ENCODE results near the gene MINDY4.

The MINDY4 gene

GRCh38 chr7:30934732-30935568, 163.7 kb downstream of the MINDY4 start:
- Histone ChIP-seq H3K27ac (no peak overlapping the region), H3K4me1 (ENCODE audit: low read depth, poor library complexity, severe bottlenecking) (peaks cover 10% of the 10 kb centered on the region), H3K4me3 (IDR thresholded peaks at IDR 0.05; ENCODE audit: insufficient read depth, low read depth, low read length) (no peak overlapping the region), H3K27me3 (ENCODE audit: insufficient read depth, low read depth) (no peaks in the 10 kb centered on the region; the same call in 1 of the 2 replicates), H3K4me2 (no peak overlapping the region), H2AFZ (ENCODE audit: low read depth) (no peak overlapping the region), H3K79me2 (ENCODE audit: insufficient read depth, low read depth) (no peaks in the 10 kb centered on the region), H3K9ac (no peak overlapping the region), H3K36me3 (ENCODE audit: insufficient read depth) (no peaks in the 10 kb centered on the region), H4K20me1 (ENCODE audit: insufficient read depth) (no peaks in the 10 kb centered on the region)
- TF ChIP-seq CTCF (conservative IDR thresholded peaks at IDR 0.05; ENCODE audit: low read depth, low read length) = no peak

GRCh38 chr7:30935569-30935877, 164.3 kb downstream of the MINDY4 start:
- Histone ChIP-seq H4K20me1 (ENCODE audit: insufficient read depth) (no peaks in the 10 kb centered on the region), H3K79me2 (ENCODE audit: insufficient read depth, low read depth) (no peaks in the 10 kb centered on the region), H3K36me3 (ENCODE audit: insufficient read depth) (no peaks in the 10 kb centered on the region), H3K27ac (no peak overlapping the region), H3K4me3 (IDR thresholded peaks at IDR 0.05; ENCODE audit: insufficient read depth, low read depth, low read length) (no peak overlapping the region), H2AFZ (ENCODE audit: low read depth) (no peak overlapping the region), H3K27me3 (ENCODE audit: insufficient read depth, low read depth) (no peaks in the 10 kb centered on the region; the same call in 1 of the 2 replicates), H3K9ac (no peak overlapping the region), H3K4me1 (ENCODE audit: low read depth, poor library complexity, severe bottlenecking) (peaks cover 10% of the 10 kb centered on the region), H3K4me2 (no peak overlapping the region)
- no peak for TF ChIP-seq CTCF (conservative IDR thresholded peaks at IDR 0.05; ENCODE audit: low read depth, low read length)

GRCh38 chr7:30936650-30937245, 165.5 kb downstream of the MINDY4 start:
- Histone ChIP-seq H3K4me2 (no peak overlapping the region), H4K20me1 (ENCODE audit: insufficient read depth) (no peaks in the 10 kb centered on the region), H2AFZ (ENCODE audit: low read depth) (no peak overlapping the region), H3K4me1 (ENCODE audit: low read depth, poor library complexity, severe bottlenecking) (peaks cover 10% of the 10 kb centered on the region), H3K27me3 (ENCODE audit: insufficient read depth, low read depth) (no peaks in the 10 kb centered on the region; the same call in 1 of the 2 replicates), H3K36me3 (ENCODE audit: insufficient read depth) (no peaks in the 10 kb centered on the region), H3K9ac (no peak overlapping the region), H3K79me2 (ENCODE audit: insufficient read depth, low read depth) (no peaks in the 10 kb centered on the region), H3K27ac (no peak overlapping the region), H3K4me3 (IDR thresholded peaks at IDR 0.05; ENCODE audit: insufficient read depth, low read depth, low read length) (no peak overlapping the region)
- TF ChIP-seq CTCF (conservative IDR thresholded peaks at IDR 0.05; ENCODE audit: low read depth, low read length) = no peak

GRCh38 chr7:30937416-30937815, 166.2 kb downstream of the MINDY4 start:
- Histone ChIP-seq H3K27me3 (ENCODE audit: insufficient read depth, low read depth) (no peaks in the 10 kb centered on the region; the same call in 1 of the 2 replicates), H3K4me2 (no peak overlapping the region), H2AFZ (ENCODE audit: low read depth) (no peak overlapping the region), H3K4me1 (ENCODE audit: low read depth, poor library complexity, severe bottlenecking) (peaks cover 10% of the 10 kb centered on the region), H4K20me1 (ENCODE audit: insufficient read depth) (no peaks in the 10 kb centered on the region), H3K36me3 (ENCODE audit: insufficient read depth) (no peaks in the 10 kb centered on the region), H3K4me3 (IDR thresholded peaks at IDR 0.05; ENCODE audit: insufficient read depth, low read depth, low read length) (no peak overlapping the region), H3K79me2 (ENCODE audit: insufficient read depth, low read depth) (no peaks in the 10 kb centered on the region), H3K27ac (no peak overlapping the region), H3K9ac (no peak overlapping the region)
- no peak for TF ChIP-seq CTCF (conservative IDR thresholded peaks at IDR 0.05; ENCODE audit: low read depth, low read length)

Data from KMS-11 (cell line).